Body of pancreas (tissue), 4 donors: ENCODE results near the gene C5orf15.

ENCODE experiments used
- CTCF ChIP-seq, 7 experiments: fragments of 450-650 bp in 4 of 7; fragments of 200-600 bp in 3 of 7; sonication (generic) in 3 of 7; IDR thresholded peaks; one replicate each; pipeline ENCODE4 v1.5.1; 2016 to 2019; ENCODE audit warnings: antibody characterized with exemption in 7 of 7
- POLR2A ChIP-seq, 3 donors: fragments of 450-650 bp; IDR thresholded peaks; one replicate each; pipeline ENCODE4 v1.6.1; 2016; ENCODE audit warnings: antibody characterized with exemption in 3 of 3, mild to moderate bottlenecking in 2 of 3

- TF ChIP-seq POLR2A (IDR thresholded peaks at IDR 0.05) (no peak), CTCF (IDR thresholded peaks at IDR 0.05) (no peak)
Observed at GRCh38 chr5:133990396-133990795, 22.0 kb upstream of the C5orf15 start.
